Natural killer cell treated with Interleukin-12 subunit alpha and Interleukin-12 subunit beta and Interleukin-15 and Interleukin-18, amount 100 ng/mL, for 72 hours (primary cell): Measurements from ENCODE around the gene SCNN1B. TPM values are rescaled to one million over a fixed set of nuclear protein-coding genes. Genes with fewer than 3 reads are reported as not detected.
"Not testable (repeated sequence)": the region's sequence is repeated elsewhere in the genome, so short reads cannot be mapped to it uniquely, and the experiment has no call there.

ENCODE experiments used
- ATAC-seq, 2 donors: fragments of 150-1000 bp; cut with Tn5 transposase in 1 of 2; sonication (Bioruptor Pico), chemical (Tn5 transposase) in 1 of 2; 2 replicates each; pipeline ENCODE4 v1.10.0; 2021
- DNase-seq: peaks from one replicate; pipeline ENCODE4 v3.0.0; 2022; ENCODE audit warnings: low spot score
- H3K27ac Mint-ChIP-seq, 2 donors: 1 replicate in 1 of 2; 2 replicates in 1 of 2; pipeline ENCODE4 v1.8.0; 2022; ENCODE audit warnings: mixed read lengths in 2 of 2, mild to moderate bottlenecking in 1 of 2, moderate library complexity in 1 of 2
- H3K27me3 Mint-ChIP-seq, 2 donors: 1 replicate in 1 of 2; 2 replicates in 1 of 2; pipeline ENCODE4 v1.8.0; 2022; ENCODE audit warnings: mixed read lengths in 2 of 2
- H3K36me3 Mint-ChIP-seq: one replicate; pipeline ENCODE4 v1.8.0; 2022; ENCODE audit warnings: mixed read lengths
- H3K4me1 Mint-ChIP-seq, 2 donors: 1 replicate in 1 of 2; 2 replicates in 1 of 2; pipeline ENCODE4 v1.8.0; 2022; ENCODE audit warnings: low read depth in 2 of 2, mixed read lengths in 2 of 2, mild to moderate bottlenecking in 1 of 2
- H3K4me3 Mint-ChIP-seq: one replicate; pipeline ENCODE4 v1.8.0; 2022; ENCODE audit warnings: mixed read lengths
- H3K9me3 Mint-ChIP-seq: 2 replicates; pipeline ENCODE4 v1.8.0; 2022; ENCODE audit warnings: mixed read lengths
- total RNA-seq, 2 donors: library from RNA; stranded (reverse); gene quantifications; one replicate each; pipeline ENCODE4 v1.2.3, GENCODE V29; 2022

The SCNN1B gene
- total RNA-seq, 2 donors from 2014 or later = not detected

DNA sequence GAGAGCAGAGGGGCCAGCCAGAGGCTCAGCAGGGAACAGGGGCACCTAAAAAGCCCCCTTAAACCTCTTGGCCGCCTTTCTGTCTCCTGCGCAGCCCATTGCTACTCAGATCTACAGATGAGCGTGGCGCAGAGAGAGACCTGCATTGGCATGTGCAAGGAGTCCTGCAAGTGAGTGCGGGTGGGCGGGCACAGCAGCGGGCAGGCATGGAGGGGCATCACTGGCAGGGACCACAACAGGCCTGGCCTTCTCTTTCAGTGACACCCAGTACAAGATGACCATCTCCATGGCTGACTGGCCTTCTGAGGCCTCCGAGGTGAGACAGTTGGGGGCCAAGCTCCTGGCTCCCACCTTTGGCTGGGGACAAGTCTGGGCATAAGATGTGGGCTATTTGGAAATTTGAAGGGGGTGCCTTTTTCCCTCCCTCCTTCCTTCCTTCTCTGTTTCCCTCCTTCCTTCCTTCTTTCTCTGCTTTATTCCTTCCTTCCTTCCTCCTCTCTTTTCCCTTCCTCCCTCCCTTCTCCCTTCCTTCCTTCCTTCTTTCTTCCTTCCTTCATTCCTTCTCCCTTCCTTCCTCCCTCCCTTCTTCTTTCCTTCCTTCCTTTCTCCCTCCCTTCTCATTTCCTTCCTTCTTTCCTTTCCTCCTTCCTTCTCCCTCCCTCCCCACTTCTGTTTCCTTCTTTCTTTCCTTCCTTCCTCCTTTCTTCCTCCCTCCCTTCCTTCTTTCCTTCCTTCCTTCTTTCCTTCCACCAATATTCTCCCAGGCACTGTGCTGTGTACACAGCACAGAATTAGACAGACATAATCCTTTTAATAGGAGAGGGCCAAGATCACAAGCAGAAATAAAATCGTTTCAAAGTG is 75.2 kb downstream of the SCNN1B start:
- DNase-seq (no peak), ATAC-seq (no peak)
- H3K9me3 Mint-ChIP-seq = no peaks in the 10 kb centered on the region
- no peaks in the 10 kb centered on the region for H3K4me1 Mint-ChIP-seq
- no peak overlapping the region for H3K27ac Mint-ChIP-seq
- no peaks in the 10 kb centered on the region for H3K36me3 Mint-ChIP-seq
- H3K4me3 Mint-ChIP-seq = no peak overlapping the region
- peaks cover 0 to 11% of the 10 kb centered on the region in 2 donors for H3K27me3 Mint-ChIP-seq

DNA sequence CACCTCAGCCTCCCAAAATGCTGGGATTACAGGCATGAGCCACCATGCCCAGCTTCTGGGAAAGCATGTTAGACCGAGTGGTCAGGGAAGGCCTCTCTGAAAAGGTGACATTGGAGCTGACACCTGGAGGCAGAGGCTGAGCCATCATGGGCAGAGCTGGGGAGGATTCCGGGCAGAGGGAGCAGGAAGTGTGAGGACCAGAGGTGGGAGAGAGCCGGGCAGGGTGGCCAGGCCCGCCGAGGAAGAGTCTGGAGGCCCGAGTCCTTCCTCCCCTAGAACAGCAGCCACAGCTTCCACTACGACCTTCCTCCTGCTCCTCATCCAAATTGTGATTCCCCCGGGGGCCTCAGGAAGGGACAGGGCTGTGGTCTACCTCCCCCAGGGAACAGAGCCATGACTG is 76.2 kb downstream of the SCNN1B start:
- DNase-seq (no peak), ATAC-seq (no peak)
- no peak overlapping the region for H3K27ac Mint-ChIP-seq
- H3K9me3 Mint-ChIP-seq = no peaks in the 10 kb centered on the region
- H3K36me3 Mint-ChIP-seq = no peaks in the 10 kb centered on the region
- H3K4me3 Mint-ChIP-seq = no peak overlapping the region
- H3K4me1 Mint-ChIP-seq = no peaks in the 10 kb centered on the region
- H3K27me3 Mint-ChIP-seq = peaks cover 0 to 11% of the 10 kb centered on the region in 2 donors

DNA sequence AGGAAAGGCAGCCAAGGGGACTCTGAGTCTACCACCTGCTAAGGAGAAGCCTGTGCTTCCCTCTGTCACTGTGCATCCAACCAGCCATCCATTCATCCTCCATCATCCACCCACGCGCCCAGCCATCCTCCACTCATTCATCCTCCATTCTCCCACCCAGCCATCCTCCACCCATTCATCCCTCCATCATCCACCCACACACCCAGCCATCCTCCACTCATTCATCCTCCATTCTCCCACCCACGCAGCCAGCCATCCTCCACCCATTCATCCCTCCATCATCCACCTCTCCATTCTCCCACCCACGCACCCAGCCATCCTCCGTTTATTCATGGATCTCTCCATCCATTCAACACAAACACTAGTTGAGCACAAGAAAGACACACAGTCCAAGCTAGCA is 76.8 kb downstream of the SCNN1B start:
- Mint-ChIP-seq H3K4me1 (no peaks in the 10 kb centered on the region), H3K9me3 (no peaks in the 10 kb centered on the region), H3K36me3 (no peaks in the 10 kb centered on the region), H3K27ac (no peak overlapping the region), H3K4me3 (no peak overlapping the region), H3K27me3 (peaks cover 0 to 6% of the 10 kb centered on the region in 2 donors)
- ATAC-seq (no peak), DNase-seq (no peak)

DNA sequence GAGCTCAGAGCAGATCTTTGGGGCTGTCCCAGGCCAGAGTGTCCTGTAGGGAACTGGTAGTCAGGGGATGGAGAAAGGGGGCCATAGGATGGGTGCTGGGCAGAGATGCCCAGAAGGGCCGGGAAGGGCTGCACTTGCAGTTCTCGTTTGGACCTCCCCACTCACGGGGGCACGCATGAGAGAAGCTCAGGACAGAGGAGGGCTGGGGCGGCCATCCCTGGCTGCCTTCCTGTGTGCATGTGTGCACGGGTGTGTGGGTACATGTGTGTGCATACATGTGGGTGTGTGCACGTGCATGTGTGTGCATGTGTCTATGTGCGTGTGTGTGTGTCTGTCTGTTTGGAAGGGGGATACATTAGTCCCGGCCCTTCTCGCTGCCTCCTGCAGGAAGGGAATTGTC is 77.6 kb downstream of the SCNN1B start:
- ATAC-seq (no peak), DNase-seq (no peak)
- no peak overlapping the region for H3K4me3 Mint-ChIP-seq
- peaks cover 0 to 6% of the 10 kb centered on the region in 2 donors for H3K27me3 Mint-ChIP-seq
- H3K27ac Mint-ChIP-seq = no peak overlapping the region
- H3K36me3 Mint-ChIP-seq = no peaks in the 10 kb centered on the region
- H3K4me1 Mint-ChIP-seq = no peaks in the 10 kb centered on the region
- no peaks in the 10 kb centered on the region for H3K9me3 Mint-ChIP-seq

DNA sequence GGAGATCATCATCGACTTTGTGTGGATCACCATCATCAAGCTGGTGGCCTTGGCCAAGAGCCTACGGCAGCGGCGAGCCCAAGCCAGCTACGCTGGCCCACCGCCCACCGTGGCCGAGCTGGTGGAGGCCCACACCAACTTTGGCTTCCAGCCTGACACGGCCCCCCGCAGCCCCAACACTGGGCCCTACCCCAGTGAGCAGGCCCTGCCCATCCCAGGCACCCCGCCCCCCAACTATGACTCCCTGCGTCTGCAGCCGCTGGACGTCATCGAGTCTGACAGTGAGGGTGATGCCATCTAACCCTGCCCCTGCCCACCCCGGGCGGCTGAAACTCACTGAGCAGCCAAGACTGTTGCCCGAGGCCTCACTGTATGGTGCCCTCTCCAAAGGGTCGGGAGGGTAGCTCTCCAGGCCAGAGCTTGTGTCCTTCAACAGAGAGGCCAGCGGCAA is 78.4 kb downstream of the SCNN1B start:
- no peaks in the 10 kb centered on the region for H3K4me1 Mint-ChIP-seq
- no peak overlapping the region for H3K4me3 Mint-ChIP-seq
- H3K36me3 Mint-ChIP-seq = no peaks in the 10 kb centered on the region
- DNase-seq (no peak), ATAC-seq (no peak)
- H3K27ac Mint-ChIP-seq = no peak overlapping the region
- H3K27me3 Mint-ChIP-seq = peaks cover 0 to 6% of the 10 kb centered on the region in 2 donors
- no peaks in the 10 kb centered on the region for H3K9me3 Mint-ChIP-seq

DNA sequence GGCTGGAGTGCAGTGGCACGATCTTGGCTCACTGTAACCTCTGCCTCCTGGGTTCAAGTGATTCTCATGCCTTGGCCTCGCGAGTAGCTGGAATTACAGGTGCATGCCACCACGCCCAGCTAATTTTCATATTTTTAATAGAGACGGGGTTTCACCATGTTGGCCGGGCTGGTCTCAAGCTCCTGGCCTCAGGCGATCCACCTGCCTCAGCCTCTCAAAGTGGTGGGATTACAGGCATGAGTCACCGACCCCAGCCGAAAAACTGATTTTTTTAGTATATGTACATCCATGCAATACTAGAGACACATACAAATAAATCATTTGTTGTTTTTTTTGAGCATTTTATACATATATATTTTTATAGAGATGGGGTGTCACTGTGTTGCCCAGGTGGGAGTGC is 79.6 kb downstream of the SCNN1B start:
- not testable (repeated sequence) for DNase-seq, H3K27ac Mint-ChIP-seq, ATAC-seq, H3K9me3 Mint-ChIP-seq, H3K4me1 Mint-ChIP-seq, H3K27me3 Mint-ChIP-seq, H3K36me3 Mint-ChIP-seq, H3K4me3 Mint-ChIP-seq

DNA sequence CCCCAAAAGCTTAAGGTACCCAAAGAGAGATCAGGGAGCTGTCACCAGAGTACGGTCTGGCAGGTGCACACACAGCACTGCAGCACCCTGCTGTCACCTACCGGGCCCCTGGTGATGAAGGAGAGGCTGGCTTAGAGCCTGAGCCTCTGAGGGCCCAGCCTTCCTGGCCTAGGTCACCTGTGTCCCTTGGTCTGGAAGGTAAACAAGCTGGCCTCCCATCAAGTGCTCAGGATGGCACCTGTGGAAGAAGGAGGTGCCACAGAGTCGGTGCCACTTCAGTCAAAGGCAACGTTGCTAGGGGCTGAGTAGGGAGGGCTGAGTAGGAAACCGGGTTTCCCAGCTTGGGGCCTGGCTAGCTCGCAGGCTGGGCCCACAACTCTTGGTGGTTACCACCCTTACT is 80.2 kb downstream of the SCNN1B start:
- Mint-ChIP-seq H3K4me3 (no peak overlapping the region), H3K4me1 (no peaks in the 10 kb centered on the region), H3K27ac (no peak overlapping the region), H3K27me3 (peaks cover 0 to 6% of the 10 kb centered on the region in 2 donors), H3K9me3 (no peaks in the 10 kb centered on the region), H3K36me3 (no peaks in the 10 kb centered on the region)
- ATAC-seq = no peak
- no peak for DNase-seq

DNA sequence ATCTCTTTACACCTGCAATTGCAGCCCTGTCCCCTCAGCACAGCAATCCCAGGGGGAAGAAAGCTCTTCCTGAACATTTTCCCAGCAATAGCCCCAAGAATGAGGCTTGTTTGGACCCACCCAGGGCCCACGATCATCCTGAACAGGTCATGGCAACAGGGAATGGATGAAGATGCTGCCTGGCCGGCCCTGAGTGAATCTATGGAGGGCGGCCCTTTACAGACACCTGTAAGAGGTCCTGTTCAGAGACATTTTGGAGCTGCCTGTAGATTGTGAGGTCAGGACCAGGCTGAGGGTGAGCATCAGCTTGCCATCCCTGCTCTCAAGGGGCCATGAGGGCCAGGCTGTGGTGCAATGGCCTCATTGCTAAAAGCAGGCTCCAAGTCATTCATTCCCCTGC is 81.8 kb downstream of the SCNN1B start:
- Mint-ChIP-seq H3K27me3 (peaks cover 0 to 4% of the 10 kb centered on the region in 2 donors), H3K9me3 (no peaks in the 10 kb centered on the region), H3K4me1 (no peaks in the 10 kb centered on the region), H3K27ac (no peak overlapping the region), H3K36me3 (peaks cover under 1% of the 10 kb centered on the region), H3K4me3 (no peak overlapping the region)
- ATAC-seq (no peak), DNase-seq (no peak)

DNA sequence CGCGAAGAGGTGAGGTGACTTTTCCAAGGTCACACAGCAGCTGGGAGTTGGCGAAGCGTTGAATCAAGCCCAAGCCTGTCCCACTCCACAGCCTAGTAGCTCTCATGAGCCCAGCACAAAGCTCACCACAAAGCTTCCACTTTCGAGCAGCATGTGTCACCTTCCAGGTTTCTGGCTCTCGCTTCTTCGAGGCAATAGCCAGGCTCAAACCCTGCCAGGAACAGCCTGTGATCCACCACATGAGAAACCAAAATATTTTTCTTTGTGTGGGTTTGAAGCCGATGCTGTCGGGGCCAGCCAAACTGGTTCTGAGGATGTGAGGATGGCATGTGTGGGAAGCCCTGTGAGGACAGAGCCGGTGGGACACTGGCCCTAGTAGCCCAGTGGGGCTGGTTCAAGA is 82.8 kb downstream of the SCNN1B start:
- Mint-ChIP-seq H3K4me3 (no peak overlapping the region), H3K27ac (no peak overlapping the region), H3K4me1 (no peaks in the 10 kb centered on the region), H3K36me3 (peaks cover 8% of the 10 kb centered on the region), H3K9me3 (no peaks in the 10 kb centered on the region), H3K27me3 (no peaks in the 10 kb centered on the region)
- DNase-seq = no peak
- ATAC-seq = no peak

DNA sequence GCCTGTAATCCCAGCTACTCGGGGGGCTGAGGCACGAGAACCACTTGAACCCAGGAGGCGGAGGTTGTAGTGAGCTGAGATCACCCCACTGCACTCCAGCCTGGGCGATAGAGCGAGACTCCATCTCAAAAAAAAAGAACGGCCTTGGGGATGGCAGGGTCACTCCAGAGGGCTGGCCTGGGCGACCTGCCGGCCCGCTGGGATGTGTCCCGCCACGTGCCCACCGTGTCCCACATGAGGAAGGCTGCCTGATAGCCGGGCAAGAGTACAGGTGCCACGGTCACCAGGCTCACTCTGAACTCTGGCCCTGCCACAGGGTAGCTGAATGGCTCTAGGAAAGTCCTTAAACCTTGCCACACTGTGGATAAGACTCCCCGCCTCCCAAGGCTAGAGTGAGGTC is 83.3 kb downstream of the SCNN1B start:
- ATAC-seq = peak in 1 of 2 donors; percentile 20
- DNase-seq = peak; percentile 28
- H3K27ac Mint-ChIP-seq = no peak overlapping the region

DNA sequence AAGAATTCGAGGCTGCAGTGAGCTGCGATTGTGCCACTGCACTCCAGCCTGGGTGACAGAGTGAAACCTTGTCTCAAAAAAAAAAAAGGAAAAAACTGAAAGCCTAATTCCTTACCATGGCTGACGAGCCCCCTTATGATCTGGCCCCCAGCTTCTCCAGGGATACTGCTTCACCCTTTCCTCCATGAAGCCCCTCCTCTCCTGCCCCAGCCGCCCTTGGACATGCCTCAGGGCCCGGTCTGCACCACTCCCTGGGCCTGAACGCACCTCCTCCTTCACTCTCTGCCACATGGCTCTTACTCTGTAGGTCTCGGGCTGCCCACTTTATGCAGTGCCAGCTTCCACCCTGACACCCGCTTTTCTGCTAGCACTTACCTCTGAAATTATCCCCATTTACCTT is 85.6 kb downstream of the SCNN1B start:
- no peak for ATAC-seq
- H3K4me1 Mint-ChIP-seq = no peaks in the 10 kb centered on the region
- no peak overlapping the region for H3K27ac Mint-ChIP-seq

More for the DNA sequence above, 83.3 kb downstream of the SCNN1B start:
- peaks cover 8% of the 10 kb centered on the region for H3K36me3 Mint-ChIP-seq
- no peak overlapping the region for H3K4me3 Mint-ChIP-seq
- no peaks in the 10 kb centered on the region for H3K27me3 Mint-ChIP-seq
- H3K9me3 Mint-ChIP-seq = no peaks in the 10 kb centered on the region
- no peaks in the 10 kb centered on the region for H3K4me1 Mint-ChIP-seq

DNA sequence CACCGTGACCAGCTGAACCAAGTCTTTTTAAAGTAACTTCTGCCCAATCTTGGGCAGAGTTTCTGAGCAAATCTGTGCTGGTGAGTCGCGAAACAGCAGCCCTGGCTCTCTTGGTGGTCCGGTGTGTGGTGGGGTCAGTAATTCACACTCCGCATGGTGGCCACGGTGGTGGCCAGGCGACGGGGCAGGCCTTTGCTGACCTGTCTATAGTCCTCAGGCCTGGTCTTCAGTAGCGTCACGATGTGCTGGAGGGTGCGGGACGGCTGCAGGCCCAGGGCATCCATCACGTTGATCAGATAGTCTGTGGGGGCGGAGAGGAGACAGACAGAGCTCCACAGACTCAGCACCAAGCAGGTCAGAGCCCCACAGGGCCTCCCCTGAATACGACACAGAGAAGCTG is 86.7 kb downstream of the SCNN1B start:
- no peak overlapping the region for H3K27ac Mint-ChIP-seq

More for the DNA sequence above, 85.6 kb downstream of the SCNN1B start:
- no peak overlapping the region for H3K4me3 Mint-ChIP-seq
- no peaks in the 10 kb centered on the region for H3K27me3 Mint-ChIP-seq
- no peaks in the 10 kb centered on the region for H3K9me3 Mint-ChIP-seq
- peaks cover 8% of the 10 kb centered on the region for H3K36me3 Mint-ChIP-seq
- DNase-seq = peak; percentile 29

DNA sequence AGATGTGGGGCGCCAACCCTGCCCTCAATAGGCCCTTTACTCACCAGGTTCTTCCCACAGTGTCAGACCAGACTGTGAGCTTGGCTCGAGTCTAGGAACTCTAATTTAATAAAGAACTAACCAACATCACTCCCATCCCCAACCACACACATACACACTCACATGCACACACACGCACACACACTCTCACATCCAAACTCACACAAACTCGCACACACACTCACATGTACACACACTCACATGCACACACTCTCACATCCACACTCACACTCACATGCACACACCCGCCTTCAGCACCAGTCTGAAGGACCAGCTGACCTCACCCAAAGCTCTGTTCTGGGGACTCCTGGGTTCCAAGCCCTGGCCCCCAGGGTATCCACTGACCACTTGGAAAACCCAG is 87.1 kb downstream of the SCNN1B start:
- H3K4me3 Mint-ChIP-seq = no peak overlapping the region
- ATAC-seq (peak in 1 of 2 donors; percentile 41), DNase-seq (no peak)
- H3K9me3 Mint-ChIP-seq = no peaks in the 10 kb centered on the region
- H3K27ac Mint-ChIP-seq = no peak overlapping the region
- no peaks in the 10 kb centered on the region for H3K27me3 Mint-ChIP-seq
- no peaks in the 10 kb centered on the region for H3K4me1 Mint-ChIP-seq
- peaks cover 8% of the 10 kb centered on the region for H3K36me3 Mint-ChIP-seq

More for the DNA sequence above, 86.7 kb downstream of the SCNN1B start:
- Mint-ChIP-seq H3K4me1 (no peaks in the 10 kb centered on the region), H3K9me3 (no peaks in the 10 kb centered on the region), H3K36me3 (peaks cover 8% of the 10 kb centered on the region), H3K27me3 (no peaks in the 10 kb centered on the region), H3K4me3 (no peak overlapping the region)
- ATAC-seq = no peak
- DNase-seq = peak; percentile 22

DNA sequence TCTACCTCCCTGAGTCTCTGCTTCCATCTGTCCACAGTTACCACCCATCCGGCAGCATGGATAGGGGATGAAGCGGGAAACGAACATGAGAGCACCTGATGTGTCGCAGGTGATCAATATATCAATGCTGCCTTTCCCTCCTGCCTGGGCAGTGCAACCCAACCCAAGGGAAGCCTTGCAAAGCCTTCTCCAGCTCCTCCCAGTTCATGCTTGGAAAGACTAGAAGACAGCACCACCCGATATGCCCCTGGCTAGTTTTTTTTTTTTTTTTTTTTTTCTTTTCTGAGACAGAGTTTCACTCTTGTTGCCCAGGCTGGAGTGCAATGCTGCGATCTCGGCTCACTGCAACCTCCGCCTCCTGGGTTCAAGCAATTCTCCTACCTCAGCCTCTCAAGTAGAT is 87.8 kb downstream of the SCNN1B start:
- not testable (repeated sequence) for H3K27ac Mint-ChIP-seq, H3K9me3 Mint-ChIP-seq, H3K36me3 Mint-ChIP-seq, H3K4me1 Mint-ChIP-seq, H3K4me3 Mint-ChIP-seq, H3K27me3 Mint-ChIP-seq, DNase-seq, ATAC-seq
